ENCODE results near the gene PCSK1N.

DNA sequence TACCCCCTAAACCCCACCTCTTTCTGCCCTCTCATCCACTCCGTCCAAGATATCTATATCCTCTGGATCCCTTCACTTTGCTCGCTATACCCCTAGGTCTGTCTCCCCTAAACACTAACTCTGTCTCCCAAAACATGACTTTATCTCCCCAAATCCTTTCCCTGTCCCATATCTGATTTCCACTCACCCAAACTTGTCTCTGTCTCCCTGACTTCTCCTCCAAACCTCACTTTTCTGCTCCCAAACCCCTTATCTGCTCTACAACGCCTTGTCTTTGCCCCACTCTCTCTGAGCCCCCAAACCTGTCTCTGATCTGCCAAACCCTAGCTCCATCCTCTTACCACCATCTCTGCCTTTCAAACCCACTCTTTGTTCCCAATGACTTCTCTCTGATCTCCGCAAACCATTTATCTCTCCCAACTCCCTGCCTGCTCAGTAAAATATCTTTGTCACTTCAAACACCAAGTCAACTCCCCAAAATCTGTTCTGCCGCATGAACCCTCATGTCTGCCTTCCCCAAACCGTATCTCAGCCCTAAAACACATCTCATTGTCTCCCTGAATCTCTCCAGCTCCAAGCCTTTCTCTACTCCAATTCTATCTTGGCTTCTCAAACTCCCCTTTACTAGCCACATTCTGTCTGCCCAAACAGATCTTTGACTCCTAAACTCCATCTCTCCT, 48.4 kb downstream of the PCSK1N start:
- TF ChIP-seq CTCF (IDR thresholded peaks at IDR 0.05) (no peak), POLR2A (IDR thresholded peaks at IDR 0.05) (no peak)

All from tibial nerve (tissue), 3 donors.